ENCODE measurements around the gene C1GALT1C1L. TPM values are rescaled to one million over a fixed set of nuclear protein-coding genes. Genes with fewer than 3 reads are reported as not detected.

The C1GALT1C1L gene
- total RNA-seq, 1 donor from 2014 or later: not detected

DNA sequence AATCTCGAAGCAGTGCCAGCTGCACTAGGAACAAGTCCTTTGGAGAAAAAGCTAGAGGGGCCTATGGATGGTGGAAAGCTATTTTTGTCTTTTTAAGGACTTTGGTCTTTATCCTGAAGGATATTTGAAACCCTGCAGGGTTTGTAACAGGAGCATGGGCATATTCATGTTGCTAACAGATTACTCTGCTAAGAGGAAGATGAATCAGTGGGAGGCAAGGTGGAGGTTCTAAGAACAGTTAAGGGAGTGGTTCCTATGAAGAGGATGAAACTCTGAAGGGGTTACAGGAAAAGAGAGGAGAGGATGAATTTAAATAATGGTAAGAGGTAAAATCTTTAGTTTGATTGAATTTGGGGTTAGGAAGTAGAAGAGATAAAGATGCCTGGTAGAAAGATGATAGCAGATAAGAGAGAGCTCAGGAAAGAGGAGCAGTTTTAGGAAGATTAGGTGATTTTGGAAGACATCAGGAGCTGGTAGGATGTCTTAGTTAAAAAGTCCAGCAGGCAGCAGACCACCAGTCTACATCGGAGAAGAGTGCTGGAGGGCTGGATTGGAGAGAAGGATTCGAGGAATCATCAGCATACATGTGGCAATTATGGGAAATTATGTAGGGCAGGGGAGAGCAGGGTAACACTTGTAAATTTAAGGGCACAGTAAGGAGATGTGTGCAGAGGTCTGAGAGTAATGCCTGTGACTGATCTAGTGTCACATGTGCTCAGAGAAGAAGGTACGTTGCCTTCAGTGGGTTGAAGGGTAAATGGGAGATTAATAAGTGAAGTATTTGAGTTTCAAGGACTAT, 39.3 kb upstream of the C1GALT1C1L start:
- H3K27ac Mint-ChIP-seq: no peak overlapping the region
- no peaks in the 10 kb centered on the region for H3K27me3 Mint-ChIP-seq
- no peak for DNase-seq (ENCODE audit: extremely low spot score, unreplicated experiment)
- TF ChIP-seq, protein P1, sequence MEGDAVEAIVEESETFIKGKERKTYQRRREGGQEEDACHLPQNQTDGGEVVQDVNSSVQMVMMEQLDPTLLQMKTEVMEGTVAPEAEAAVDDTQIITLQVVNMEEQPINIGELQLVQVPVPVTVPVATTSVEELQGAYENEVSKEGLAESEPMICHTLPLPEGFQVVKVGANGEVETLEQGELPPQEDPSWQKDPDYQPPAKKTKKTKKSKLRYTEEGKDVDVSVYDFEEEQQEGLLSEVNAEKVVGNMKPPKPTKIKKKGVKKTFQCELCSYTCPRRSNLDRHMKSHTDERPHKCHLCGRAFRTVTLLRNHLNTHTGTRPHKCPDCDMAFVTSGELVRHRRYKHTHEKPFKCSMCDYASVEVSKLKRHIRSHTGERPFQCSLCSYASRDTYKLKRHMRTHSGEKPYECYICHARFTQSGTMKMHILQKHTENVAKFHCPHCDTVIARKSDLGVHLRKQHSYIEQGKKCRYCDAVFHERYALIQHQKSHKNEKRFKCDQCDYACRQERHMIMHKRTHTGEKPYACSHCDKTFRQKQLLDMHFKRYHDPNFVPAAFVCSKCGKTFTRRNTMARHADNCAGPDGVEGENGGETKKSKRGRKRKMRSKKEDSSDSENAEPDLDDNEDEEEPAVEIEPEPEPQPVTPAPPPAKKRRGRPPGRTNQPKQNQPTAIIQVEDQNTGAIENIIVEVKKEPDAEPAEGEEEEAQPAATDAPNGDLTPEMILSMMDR (conservative IDR thresholded peaks at IDR 0.05): no peak
- H3K36me3 Mint-ChIP-seq: no peaks in the 10 kb centered on the region
- H3K9me3 Mint-ChIP-seq: no peaks in the 10 kb centered on the region
- H3K4me3 Mint-ChIP-seq: no peak overlapping the region
- H3K4me1 Mint-ChIP-seq (ENCODE audit: unreplicated experiment): no peaks in the 10 kb centered on the region

DNA sequence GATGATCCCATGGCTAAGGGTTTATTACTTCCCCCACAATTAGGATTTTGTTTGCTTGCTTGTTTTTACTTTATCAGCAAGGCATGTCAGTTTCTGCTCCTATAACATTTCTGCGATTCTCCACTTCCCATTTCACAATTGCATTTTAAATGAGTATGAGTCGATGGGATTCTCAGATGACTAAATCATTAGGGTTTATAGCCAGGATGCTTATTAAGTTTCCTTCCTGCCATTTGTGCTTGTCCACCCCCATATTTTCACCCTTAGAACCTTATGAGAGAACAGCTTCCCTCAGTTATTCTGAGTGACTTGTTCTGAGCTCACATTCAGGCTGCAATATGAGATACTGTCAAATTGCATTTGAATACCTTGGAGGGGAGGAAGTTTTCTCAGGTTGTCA, 37.9 kb upstream of the C1GALT1C1L start:
- Mint-ChIP-seq H3K9me3 (no peaks in the 10 kb centered on the region), H3K27ac (no peak overlapping the region), H3K4me3 (no peak overlapping the region), H3K27me3 (no peaks in the 10 kb centered on the region), H3K4me1 (ENCODE audit: unreplicated experiment) (no peaks in the 10 kb centered on the region), H3K36me3 (no peaks in the 10 kb centered on the region)
- DNase-seq (ENCODE audit: extremely low spot score, unreplicated experiment): no peak
- TF ChIP-seq, protein P1 (conservative IDR thresholded peaks at IDR 0.05): no peak

DNA sequence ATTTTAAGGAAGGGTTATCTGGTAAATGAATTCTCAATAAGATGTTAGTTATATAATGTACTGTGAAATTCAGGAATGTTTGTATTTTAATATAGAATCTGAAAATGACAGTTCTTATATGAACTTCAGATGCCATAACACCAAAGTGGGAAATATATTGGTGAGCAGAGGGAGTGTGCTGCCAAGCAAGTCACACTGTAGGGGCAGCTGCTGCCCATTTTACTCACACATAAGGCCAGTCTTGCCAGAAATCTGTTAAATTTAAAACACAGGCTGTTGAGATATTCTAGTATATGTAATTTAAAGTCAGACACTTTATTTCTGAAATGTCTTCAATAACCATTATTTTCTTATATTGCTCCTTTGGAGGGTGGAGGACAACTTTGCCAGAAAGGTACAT, 34.6 kb upstream of the C1GALT1C1L start:
- Mint-ChIP-seq H3K4me3 (no peak overlapping the region), H3K27me3 (no peaks in the 10 kb centered on the region), H3K36me3 (no peaks in the 10 kb centered on the region), H3K27ac (no peak overlapping the region), H3K9me3 (no peaks in the 10 kb centered on the region), H3K4me1 (ENCODE audit: unreplicated experiment) (no peaks in the 10 kb centered on the region)
- TF ChIP-seq, protein P1 (conservative IDR thresholded peaks at IDR 0.05): no peak
- DNase-seq (ENCODE audit: extremely low spot score, unreplicated experiment): no peak

DNA sequence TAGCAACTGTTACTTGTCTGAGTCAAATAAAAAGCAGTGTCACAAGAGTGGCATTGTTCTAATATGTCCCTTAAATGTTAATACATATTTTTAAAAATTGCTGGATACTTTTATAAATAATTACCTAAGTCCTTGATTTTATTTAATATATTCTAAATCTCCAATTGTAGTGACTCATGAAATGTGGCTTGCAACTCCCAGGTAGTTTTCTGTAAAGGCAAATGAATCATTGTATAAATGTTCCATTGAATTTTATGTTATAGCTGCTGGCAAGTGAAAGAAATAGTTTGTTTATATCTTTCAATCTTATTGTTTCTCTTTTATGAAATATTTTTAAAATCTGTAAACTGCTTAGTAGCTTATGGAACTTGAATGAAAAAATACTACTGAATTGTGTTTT, 32.7 kb upstream of the C1GALT1C1L start:
- Mint-ChIP-seq H3K4me1 (ENCODE audit: unreplicated experiment) (no peaks in the 10 kb centered on the region), H3K27me3 (no peaks in the 10 kb centered on the region), H3K27ac (no peak overlapping the region), H3K36me3 (no peaks in the 10 kb centered on the region), H3K4me3 (no peak overlapping the region), H3K9me3 (no peaks in the 10 kb centered on the region)
- no peak for DNase-seq (ENCODE audit: extremely low spot score, unreplicated experiment)
- TF ChIP-seq, protein P1 (conservative IDR thresholded peaks at IDR 0.05): no peak

DNA sequence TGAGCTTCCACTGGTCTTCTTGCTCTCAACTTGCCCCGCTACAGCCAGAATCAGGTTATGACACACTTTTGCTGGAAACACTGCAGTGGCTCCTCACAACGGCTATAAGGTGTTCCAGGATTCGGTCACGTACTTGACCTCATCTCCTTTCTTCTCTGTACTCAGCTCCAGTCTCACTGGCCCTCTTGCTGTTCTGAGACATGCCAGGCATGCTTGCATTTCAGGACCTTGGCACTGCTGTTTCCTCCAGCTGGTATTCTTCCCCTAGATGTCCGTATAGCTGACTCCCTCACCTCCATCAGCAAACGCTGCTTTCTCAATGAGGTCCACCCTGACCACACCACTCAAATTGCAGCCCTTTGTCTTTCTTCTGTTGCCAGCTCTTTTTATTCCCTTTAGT, 31.9 kb upstream of the C1GALT1C1L start:
- no peaks in the 10 kb centered on the region for H3K36me3 Mint-ChIP-seq
- no peak for DNase-seq (ENCODE audit: extremely low spot score, unreplicated experiment)
- no peak overlapping the region for H3K27ac Mint-ChIP-seq
- TF ChIP-seq, protein P1 (conservative IDR thresholded peaks at IDR 0.05): no peak
- no peaks in the 10 kb centered on the region for H3K27me3 Mint-ChIP-seq
- H3K4me1 Mint-ChIP-seq (ENCODE audit: unreplicated experiment): no peaks in the 10 kb centered on the region
- no peaks in the 10 kb centered on the region for H3K9me3 Mint-ChIP-seq
- no peak overlapping the region for H3K4me3 Mint-ChIP-seq

Data from type B pancreatic cell (in vitro differentiated cells).